ENCODE data around the gene MED13L.

- TF ChIP-seq CTCF (IDR thresholded peaks at IDR 0.05) (no peak), POLR2A (IDR thresholded peaks at IDR 0.05) (no peak), POLR2AphosphoS5 (IDR thresholded peaks at IDR 0.05) (no peak)
These were observed 31.9 kb upstream of the MED13L start for GRCh38 chr12:116309343-116309742.

All from breast epithelium (tissue), 3 donors.